H1 (cell line): ENCODE measurements around the gene HOXB5. TPM values are rescaled to one million over a fixed set of nuclear protein-coding genes. Genes with fewer than 3 reads are reported as not detected.

Experiments used
- CTCF ChIA-PET: fragments of 300-600 bp; sonication (Branson Sonifier 250); formaldehyde crosslinking; loops from one replicate; lab custom pipeline; 2021; ENCODE audit not compliant: partially characterized antibody; lab: Charles Lee
- POLR2A ChIA-PET: fragments of 300-600 bp; sonication (Branson Sonifier 250); formaldehyde crosslinking; loops from one replicate; lab custom pipeline; 2021; ENCODE audit warnings: inconsistent platforms; ENCODE audit not compliant: partially characterized antibody; lab: Charles Lee
- DNase-seq, 2 experiments: peaks; one replicate each; pipeline versions ENCODE4 v3.0.0 to v3.0.0-alpha.2; 2010 to 2022; ENCODE audit warnings: low spot score in 2 of 2, low read depth in 1 of 2, mixed read lengths in 1 of 2
- FAIRE-seq: peaks from 2 replicates; lab custom pipeline; 2011; peaks lifted over from hg19 to GRCh38; lab: Jason Lieb, UNC
- H2AFZ ChIP-seq: 2 replicates; pipeline ENCODE4 v1.8.1; 2012; ENCODE audit warnings: low read length, inconsistent platforms
- H2AK5ac ChIP-seq: 2 replicates; pipeline ENCODE4 v1.6.1; 2013; ENCODE audit warnings: low read depth, low read length
- H2BK120ac ChIP-seq: replicated peaks from 2 replicates; pipeline ENCODE3; 2013; ENCODE audit warnings: low read depth, low read length, inconsistent platforms
- H2BK12ac ChIP-seq: 2 replicates; pipeline ENCODE4 v1.6.1; 2013; ENCODE audit warnings: low read depth, low read length
- H2BK15ac ChIP-seq: 2 replicates; pipeline ENCODE4 v1.6.1; 2013; ENCODE audit warnings: low read length
- H2BK20ac ChIP-seq: 2 replicates; pipeline ENCODE4 v1.6.1; 2013; ENCODE audit warnings: low read length
- H2BK5ac ChIP-seq: 2 replicates; pipeline ENCODE4 v1.6.1; 2013; ENCODE audit warnings: low read depth, low read length
- H3K14ac ChIP-seq: 2 replicates; pipeline ENCODE4 v1.6.1; 2013; ENCODE audit warnings: inconsistent platforms; ENCODE audit not compliant: insufficient read length
- H3K18ac ChIP-seq: 2 replicates; pipeline ENCODE4 v1.6.1; 2013; ENCODE audit warnings: low read length; ENCODE audit errors: extremely low read depth
- H3K23ac ChIP-seq: 2 replicates; pipeline ENCODE4 v1.6.1; 2013; ENCODE audit warnings: inconsistent platforms; ENCODE audit not compliant: insufficient read length
- H3K23me2 ChIP-seq: 2 replicates; pipeline ENCODE4 v1.6.1; 2013; ENCODE audit warnings: low read depth, low read length
- H3K27ac ChIP-seq: 2 replicates; pipeline ENCODE4 v1.6.1; 2011; ENCODE audit warnings: low read depth, low read length, inconsistent platforms
- H3K27me3 ChIP-seq, 4 experiments: replicated peaks in 1 of 4; 1 replicate in 1 of 4; 2 replicates in 3 of 4; pipeline versions ENCODE4 v1.6.1 to v1.8.1; 2011 to 2013; ENCODE audit warnings: low read length in 3 of 4, mild to moderate bottlenecking in 3 of 4, inconsistent platforms in 2 of 4, mixed read lengths in 2 of 4, moderate library complexity in 1 of 4; ENCODE audit not compliant: control insufficient read depth in 3 of 4, insufficient read depth in 3 of 4; ENCODE audit errors: extremely low read depth in 1 of 4
- H3K36me3 ChIP-seq, 4 experiments: 2 replicates each; pipeline versions ENCODE4 v1.6.1 to v1.8.1; 2011 to 2013; ENCODE audit warnings: mild to moderate bottlenecking in 4 of 4, low read length in 3 of 4, moderate library complexity in 2 of 4, control low read depth in 1 of 4, inconsistent platforms in 1 of 4; ENCODE audit not compliant: insufficient read depth in 4 of 4, control insufficient read depth in 2 of 4
- H3K4ac ChIP-seq: replicated peaks from 2 replicates; pipeline ENCODE3; 2013; ENCODE audit warnings: low read length, low read depth, mixed read lengths, inconsistent platforms; ENCODE audit not compliant: insufficient read length
- H3K4me1 ChIP-seq, 4 experiments: replicated peaks in 1 of 4; 1 replicate in 1 of 4; 2 replicates in 3 of 4; pipeline versions ENCODE4 v1.6.1 to v1.8.1; 2011 to 2013; ENCODE audit warnings: low read length in 3 of 4, inconsistent platforms in 2 of 4, mixed read lengths in 1 of 4; ENCODE audit not compliant: insufficient read depth in 4 of 4, control insufficient read depth in 3 of 4
- H3K4me2 ChIP-seq, 2 experiments: 2 replicates each; pipeline versions ENCODE4 v1.6.1 to v1.8.1; 2011 to 2013; ENCODE audit warnings: low read depth in 2 of 2, low read length in 2 of 2, control low read depth in 1 of 2, inconsistent platforms in 1 of 2, mild to moderate bottlenecking in 1 of 2; ENCODE audit not compliant: insufficient read depth in 1 of 2
- H3K4me3 ChIP-seq, 4 experiments: fragments of 200-600, 300-600 bp in 1 of 4; sonication (generic), shearing (Covaris generic), sonication (Bioruptor Twin) in 1 of 4; 2 replicates each; pipeline versions ENCODE4 v1.5.1 to v1.8.1; 2011 to 2016; ENCODE audit warnings: low read length in 4 of 4, low read depth in 3 of 4, control low read depth in 2 of 4, inconsistent platforms in 2 of 4, mild to moderate bottlenecking in 2 of 4, mixed read lengths in 1 of 4, moderate library complexity in 1 of 4; ENCODE audit not compliant: insufficient read depth in 2 of 4; ENCODE audit errors: extremely low read depth in 1 of 4
- H3K56ac ChIP-seq: replicated peaks from 2 replicates; pipeline ENCODE3; 2013; ENCODE audit warnings: low read depth, mild to moderate bottlenecking, mixed read lengths, low read length, inconsistent platforms; ENCODE audit not compliant: insufficient read length
- H3K79me1 ChIP-seq: 2 replicates; pipeline ENCODE4 v1.6.1; 2013; ENCODE audit warnings: low read depth, low read length, control low read depth
- H3K79me2 ChIP-seq, 2 experiments: 2 replicates each; pipeline versions ENCODE4 v1.6.1 to v1.8.1; 2012 to 2013; ENCODE audit warnings: low read length in 2 of 2, mild to moderate bottlenecking in 2 of 2, inconsistent platforms in 1 of 2; ENCODE audit not compliant: insufficient read depth in 2 of 2, control insufficient read depth in 1 of 2
- H3K9ac ChIP-seq, 4 experiments: replicated peaks in 1 of 4; 1 replicate in 1 of 4; 2 replicates in 3 of 4; pipeline versions ENCODE4 v1.6.1 to v1.8.1; 2011 to 2013; ENCODE audit warnings: low read depth in 3 of 4, low read length in 3 of 4, control low read depth in 2 of 4, mild to moderate bottlenecking in 2 of 4, moderate library complexity in 2 of 4, inconsistent platforms in 1 of 4; ENCODE audit errors: extremely low read depth in 1 of 4
- H3K9me3 ChIP-seq, 2 experiments: 2 replicates each; pipeline versions ENCODE4 v1.6.1 to v1.8.1; 2012 to 2013; ENCODE audit warnings: mild to moderate bottlenecking in 2 of 2, moderate library complexity in 2 of 2, control low read depth in 1 of 2, inconsistent platforms in 1 of 2, low read depth in 1 of 2, low read length in 1 of 2, mixed read lengths in 1 of 2; ENCODE audit not compliant: insufficient read depth in 2 of 2
- H4K20me1 ChIP-seq, 2 experiments: replicated peaks in 1 of 2; 2 replicates each; pipeline versions ENCODE3 to v1.8.1; 2011 to 2013; ENCODE audit warnings: inconsistent platforms in 2 of 2, low read length in 2 of 2, mild to moderate bottlenecking in 1 of 2; ENCODE audit not compliant: insufficient read depth in 2 of 2, control insufficient read depth in 1 of 2
- H4K5ac ChIP-seq: 2 replicates; pipeline ENCODE4 v1.6.1; 2013; ENCODE audit warnings: low read length, low read depth, mixed read lengths, inconsistent platforms; ENCODE audit not compliant: insufficient read length
- H4K8ac ChIP-seq: 2 replicates; pipeline ENCODE4 v1.8.0; 2013; ENCODE audit warnings: mild to moderate bottlenecking, moderate library complexity, low read length, inconsistent platforms; ENCODE audit not compliant: insufficient read depth; ENCODE audit errors: extremely low read depth
- H4K91ac ChIP-seq: replicated peaks from 2 replicates; pipeline ENCODE3; 2013; ENCODE audit warnings: low read length, mixed read lengths, inconsistent platforms; ENCODE audit not compliant: insufficient read length
- ATF3 ChIP-seq: IDR thresholded peaks from 2 replicates; pipeline ENCODE4 v1.6.1; 2011; ENCODE audit warnings: low read depth, mild to moderate bottlenecking, low read length; ENCODE audit not compliant: insufficient read depth
- EGR1 ChIP-seq: IDR thresholded peaks from 2 replicates; pipeline ENCODE4 v1.6.1; 2011; ENCODE audit warnings: low read depth, low read length, borderline replicate concordance
- KDM4A ChIP-seq: IDR thresholded peaks from one replicate; pipeline ENCODE4 v1.7.1; 2012; ENCODE audit warnings: low read depth, mild to moderate bottlenecking, moderate library complexity, low read length, inconsistent platforms; ENCODE audit not compliant: severe bottlenecking
- MAX ChIP-seq: IDR thresholded peaks from 2 replicates; pipeline ENCODE4 v1.6.1; 2012; ENCODE audit warnings: inconsistent platforms
- RNF2 ChIP-seq: fragments of 200-900, 300-1000 bp; sonication (generic); IDR thresholded peaks from 2 replicates; pipeline ENCODE4 v1.7.1; 2016; ENCODE audit warnings: borderline replicate concordance, low read depth, mild to moderate bottlenecking, antibody characterized with exemption, low read length; ENCODE audit not compliant: poor library complexity, severe bottlenecking; ENCODE audit errors: missing control alignments
- TCF12 ChIP-seq: IDR thresholded peaks from 2 replicates; pipeline ENCODE4 v1.6.1; 2011; ENCODE audit warnings: low read depth, mild to moderate bottlenecking, low read length
- USF2 ChIP-seq: IDR thresholded peaks from 2 replicates; pipeline ENCODE4 v1.6.1; 2011; ENCODE audit warnings: low read length, improper control_type of control experiment
- WGBS, 2 experiments: shearing (Covaris generic) in 1 of 2; methylation state at CpG; one replicate each; pipeline versions ENCODE4 v1.1.6 to v1.1.7; 2013 to 2015; ENCODE audit warnings: low lambda C conversion rate in 2 of 2, mixed read lengths in 2 of 2, inconsistent platforms in 1 of 2, low coverage in 1 of 2, missing lambda C conversion rate in 1 of 2; ENCODE audit not compliant: insufficient replicate concordance in 2 of 2, insufficient coverage in 1 of 2, insufficient read length in 1 of 2; ENCODE audit errors: extremely low coverage in 1 of 2, missing lambda C conversion rate in 1 of 2; 5-methylcytosine and 5-hydroxymethylcytosine counted together
- polyA plus RNA-seq, 7 experiments: library from polyadenylated mRNA; depleted of rRNA in 3 of 7; stranded (reverse) in 5 of 7; unstranded in 2 of 7; fragments of >200 nt in 5 of 7; fragments of 200-250 nt in 2 of 7; gene quantifications; 1 replicate in 5 of 7; 2 replicates in 1 of 7; 4 replicates in 1 of 7; pipeline versions ENCODE4 v1.2.1 to v1.2.3, GENCODE V29; 2011 to 2013; ENCODE audit warnings: missing spikeins in 2 of 7, mixed read lengths in 2 of 7
- total RNA-seq: library from RNA; stranded (reverse); fragmentation: NEBNext Ultra II Directional; extraction: Animal tissue kit (Norgen Biotek cat#: 25700); gene quantifications from 2 replicates; pipeline ENCODE4 v1.2.1, GENCODE V29; 2021

Gene HOXB5
- total and polyA plus RNA-seq, 2 of the 8 experiments (the other 6 are each of a cell fraction or from before 2014, with no cell fraction given) = not detected

- 6% methylated on average over 66 of the region's 79 CpGs; no CpG with 5 or more reads in 1 of the 2 experiments for WGBS, 2 experiments
- peaks cover 2% of the 10 kb centered on the region; the same call in 1 of the 2 replicates for H3K23me2 ChIP-seq
- peak within 1 kb of the TSS in 3 of 4 experiments; percentile 2 to 46 (median 4); a peak in 4 of 8 replicates for H3K4me3 ChIP-seq
- H2AFZ ChIP-seq = no peak within 1 kb of the TSS
- H3K4ac ChIP-seq = no peak within 1 kb of the TSS
- H3K14ac ChIP-seq = no peak within 1 kb of the TSS
- POLR2A ChIA-PET = no interaction called here
- H3K27me3 ChIP-seq = peaks cover 96 to 100% (median 99%) of the 10 kb centered on the region in 4 experiments
- H3K27ac ChIP-seq = no peak within 1 kb of the TSS
- no peak within 1 kb of the TSS for H2AK5ac ChIP-seq
- peak within 1 kb of the TSS; percentile 36; the same call in 1 of the 2 replicates for H4K8ac ChIP-seq
- H2BK120ac ChIP-seq = no peak within 1 kb of the TSS
- H3K36me3 ChIP-seq = peaks cover 0 to 18% (median 0%) of the 10 kb centered on the region in 4 experiments; a peak in 1 of 8 replicates
- H2BK5ac ChIP-seq = no peak within 1 kb of the TSS
- no peak within 1 kb of the TSS for H3K9ac ChIP-seq
- H3K23ac ChIP-seq = no peak within 1 kb of the TSS
- no peak within 1 kb of the TSS for H2BK15ac ChIP-seq
- H2BK12ac ChIP-seq = peak within 1 kb of the TSS; percentile 20; the same call in 1 of the 2 replicates
- DNase-seq = no peak
- H4K5ac ChIP-seq = no peak within 1 kb of the TSS
- H4K20me1 ChIP-seq = peaks cover 28 to 34% of the 10 kb centered on the region in 2 experiments
- H4K91ac ChIP-seq = no peak within 1 kb of the TSS
- H3K4me1 ChIP-seq = peaks cover 0 to 7% (median 4%) of the 10 kb centered on the region in 4 experiments; a peak in 5 of 7 replicates
- H3K18ac ChIP-seq = no peak within 1 kb of the TSS; the same call in 1 of the 2 replicates
- H2BK20ac ChIP-seq = no peak within 1 kb of the TSS
- peak within 1 kb of the TSS; percentile 41 to 57 for H3K4me2 ChIP-seq
- FAIRE-seq = no peak
- H3K79me2 ChIP-seq = no peaks in the 10 kb centered on the region
- CTCF ChIA-PET = interaction anchor here (0.6 to 2.3 kb wide), 8 partner anchors 9 to 517 kb away, joined by 3 to 10 read pairs (median 4); no protein-coding TSS in a partner anchor
- no peak within 1 kb of the TSS for H3K56ac ChIP-seq
- H3K9me3 ChIP-seq = no peaks in the 10 kb centered on the region; a peak in 1 of 4 replicates
- no peaks in the 10 kb centered on the region for H3K79me1 ChIP-seq
- peak; percentile 98 for TF ChIP-seq ATF3
- TF ChIP-seq MAX = peak; percentile 18; the same call in 1 of the 2 replicates
- peak; percentile 96 for TF ChIP-seq RNF2
- TF ChIP-seq TCF12 = 0 out of 2 replicates have a peak, but pooled peaks have one; percentile 5
- no peak for TF ChIP-seq EGR1
- peak; percentile 98 for TF ChIP-seq USF2
- TF ChIP-seq KDM4A = peak; percentile 44
Measured at GRCh38 chr17:48610282-48611211, 17.0 kb upstream of the HOXB5 start, which contains the start of gene HOXB7. TSS of gene HOXB7 (minus strand) at chr17:48611017. CDS start at chr17:48610918, 99 bp downstream.
